GM10248 (cell line): ENCODE data around the gene GBP5.

ENCODE experiments used
- CTCF ChIA-PET: fragments of 300-600 bp; sonication (Branson Sonifier 250); formaldehyde crosslinking; extraction: SDS; loops from one replicate; lab custom pipeline; 2021; ENCODE audit warnings: antibody characterized with exemption; lab: Yijun Ruan, JAX
- POLR2A ChIA-PET: fragments of 350-650 bp; sonication (Branson Sonifier 250); formaldehyde crosslinking; extraction: SDS; loops from one replicate; lab custom pipeline; 2020; ENCODE audit warnings: antibody characterized with exemption; lab: Yijun Ruan, JAX
- DNase-seq: peaks from one replicate; pipeline ENCODE4 v3.0.0; 2012; ENCODE audit errors: extremely low spot score
- TF ChIP-seq, protein P1 (sequence below): IDR thresholded peaks from 2 replicates; pipeline ENCODE4 v1.5.1; 2012; ENCODE audit warnings: mild to moderate bottlenecking, low read depth; ENCODE audit errors: extremely low read depth, missing control alignments, control extremely low read depth

The GBP5 gene

DNA sequence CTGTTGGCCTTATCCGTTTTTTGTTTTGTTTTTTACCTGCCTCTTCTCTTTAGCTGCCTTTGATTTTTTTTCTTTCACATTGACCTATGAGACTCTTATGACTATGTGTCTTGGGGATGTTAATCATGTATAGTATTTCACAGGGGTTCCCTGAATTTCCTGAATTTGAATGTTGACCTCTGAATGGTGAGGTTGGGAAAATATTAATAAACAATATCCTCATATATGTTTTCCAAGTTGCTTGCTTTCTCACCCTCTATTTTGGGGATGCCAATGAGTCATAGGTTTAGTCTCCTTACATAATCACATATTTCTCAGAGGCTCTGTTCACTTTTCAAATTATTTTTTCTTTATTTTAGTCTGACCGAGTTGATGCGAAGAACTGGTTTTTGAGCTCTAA lies 29.6 kb downstream of the GBP5 start:
- ChIA-PET CTCF (interaction anchor here (1.5 to 1.8 kb wide), 2 partner anchors 15 to 26 kb away, joined by 5 read pairs; no protein-coding TSS in a partner anchor), POLR2A (no interaction called here)
- TF ChIP-seq, protein P1, sequence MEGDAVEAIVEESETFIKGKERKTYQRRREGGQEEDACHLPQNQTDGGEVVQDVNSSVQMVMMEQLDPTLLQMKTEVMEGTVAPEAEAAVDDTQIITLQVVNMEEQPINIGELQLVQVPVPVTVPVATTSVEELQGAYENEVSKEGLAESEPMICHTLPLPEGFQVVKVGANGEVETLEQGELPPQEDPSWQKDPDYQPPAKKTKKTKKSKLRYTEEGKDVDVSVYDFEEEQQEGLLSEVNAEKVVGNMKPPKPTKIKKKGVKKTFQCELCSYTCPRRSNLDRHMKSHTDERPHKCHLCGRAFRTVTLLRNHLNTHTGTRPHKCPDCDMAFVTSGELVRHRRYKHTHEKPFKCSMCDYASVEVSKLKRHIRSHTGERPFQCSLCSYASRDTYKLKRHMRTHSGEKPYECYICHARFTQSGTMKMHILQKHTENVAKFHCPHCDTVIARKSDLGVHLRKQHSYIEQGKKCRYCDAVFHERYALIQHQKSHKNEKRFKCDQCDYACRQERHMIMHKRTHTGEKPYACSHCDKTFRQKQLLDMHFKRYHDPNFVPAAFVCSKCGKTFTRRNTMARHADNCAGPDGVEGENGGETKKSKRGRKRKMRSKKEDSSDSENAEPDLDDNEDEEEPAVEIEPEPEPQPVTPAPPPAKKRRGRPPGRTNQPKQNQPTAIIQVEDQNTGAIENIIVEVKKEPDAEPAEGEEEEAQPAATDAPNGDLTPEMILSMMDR = no peak
- no peak for DNase-seq
